Occipital lobe (tissue), 2 donors: ENCODE data around the gene SLC35G2. TPM values are rescaled to one million over a fixed set of nuclear protein-coding genes. Genes with fewer than 3 reads are reported as not detected.
"Not testable (repeated sequence)": the region's sequence is repeated elsewhere in the genome, so short reads cannot be mapped to it uniquely, and the experiment has no call there.

Experiments
- DNase-seq: peaks from one replicate; lab custom pipeline; 2025; lab: John Stamatoyannopoulos, UW
- total RNA-seq: library from RNA; depleted of rRNA; stranded (reverse); fragments of >200 nt; gene quantifications from one replicate; pipeline ENCODE4 v1.2.3, GENCODE V29; 2014

SLC35G2 gene
- 14.7 TPM for total RNA-seq

DNA sequence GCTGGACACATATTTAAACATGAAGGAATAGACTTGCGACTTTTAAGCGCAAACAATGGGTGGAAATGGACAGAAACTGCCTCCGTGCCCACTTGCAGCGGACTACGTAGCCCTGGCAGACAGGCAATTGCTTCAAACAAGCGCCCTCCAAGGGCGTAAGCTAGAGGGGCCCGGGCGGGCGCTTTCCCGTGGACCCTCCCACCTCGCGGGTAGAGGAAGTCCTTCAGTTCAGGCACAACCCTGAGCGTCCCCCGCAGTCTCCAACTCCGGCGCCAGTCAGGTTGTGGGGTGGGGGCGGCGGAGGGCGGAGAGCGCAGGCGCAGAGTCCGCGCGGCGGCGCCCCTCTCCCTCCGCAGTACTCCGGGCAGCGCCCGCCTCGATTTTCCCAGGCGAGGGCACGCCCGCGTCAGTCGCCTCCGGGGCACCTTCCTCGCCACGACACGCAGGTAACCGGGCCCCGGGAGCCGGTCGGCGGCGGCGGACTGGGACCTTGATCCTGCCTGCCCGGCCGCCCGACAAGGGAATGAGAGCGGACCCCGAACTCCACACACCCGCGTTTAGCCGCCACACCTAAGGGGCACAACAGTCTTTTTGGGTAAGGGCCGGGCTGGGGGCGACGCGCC lies at the start of gene SLC35G2:
TSS of gene SLC35G2 (plus strand) at position 358 of the 623 bp plus-strand sequence. CDS start 35,335 bp downstream, outside the sequence.
- peak; percentile 51 for DNase-seq

DNA sequence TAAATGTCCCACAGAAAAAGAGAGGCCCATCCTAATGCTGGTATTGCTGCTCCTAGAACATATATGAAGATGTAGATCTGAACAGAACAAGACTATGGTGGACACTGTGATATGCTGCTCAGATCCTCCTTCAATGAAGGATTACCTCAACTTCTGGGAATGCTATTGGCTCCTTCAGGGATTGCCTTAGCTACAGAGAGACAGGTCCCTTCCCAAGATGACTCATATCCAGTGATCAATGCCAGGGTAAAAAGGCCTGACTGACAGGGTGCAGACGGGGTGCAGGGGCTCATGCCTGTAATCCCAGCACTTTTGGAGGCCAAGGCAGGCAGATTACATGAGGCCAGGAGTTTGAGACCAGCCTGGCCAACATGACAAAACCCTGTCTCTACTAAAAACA lies 46.2 kb upstream of the SLC35G2 start:
- DNase-seq: no peak

DNA sequence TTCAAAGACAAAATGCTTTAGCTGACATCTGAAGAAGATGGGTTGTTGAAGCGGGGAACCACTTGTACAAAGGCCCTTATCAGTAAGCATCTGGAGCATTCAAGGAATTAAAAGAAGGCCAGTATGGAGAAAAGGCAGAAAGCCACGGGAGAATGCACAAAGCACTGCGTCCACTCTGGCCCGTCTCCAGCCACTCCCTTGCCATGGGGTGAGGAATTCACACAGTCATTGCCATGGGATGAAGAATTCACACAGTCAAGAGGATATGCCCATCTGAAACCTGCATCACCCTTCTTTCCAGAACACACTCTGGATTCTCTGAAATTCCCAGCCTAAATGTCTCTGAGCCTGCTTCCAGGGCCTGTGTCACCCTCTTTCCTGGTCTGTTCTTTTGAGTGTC lies 40.1 kb upstream of the SLC35G2 start:
- DNase-seq: no peak

DNA sequence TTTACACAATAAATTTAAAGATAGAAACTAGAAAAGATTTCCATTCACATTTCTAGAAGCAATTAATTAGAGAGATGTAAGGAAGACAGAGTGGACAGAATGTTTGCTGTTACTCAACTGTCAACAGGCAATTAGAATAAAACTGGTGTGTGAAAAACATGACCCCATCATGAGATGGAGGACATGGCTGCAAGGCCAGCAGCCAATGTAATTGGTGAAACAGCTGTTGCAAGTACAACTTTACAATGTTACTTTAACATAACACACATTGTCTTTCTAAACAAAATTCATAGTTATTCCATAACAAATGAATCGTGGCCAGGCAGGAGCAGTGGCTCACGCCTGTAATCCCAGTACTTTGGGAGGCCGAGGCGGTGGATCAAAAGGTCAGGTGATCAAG lies 38.2 kb upstream of the SLC35G2 start:
- DNase-seq: no peak

DNA sequence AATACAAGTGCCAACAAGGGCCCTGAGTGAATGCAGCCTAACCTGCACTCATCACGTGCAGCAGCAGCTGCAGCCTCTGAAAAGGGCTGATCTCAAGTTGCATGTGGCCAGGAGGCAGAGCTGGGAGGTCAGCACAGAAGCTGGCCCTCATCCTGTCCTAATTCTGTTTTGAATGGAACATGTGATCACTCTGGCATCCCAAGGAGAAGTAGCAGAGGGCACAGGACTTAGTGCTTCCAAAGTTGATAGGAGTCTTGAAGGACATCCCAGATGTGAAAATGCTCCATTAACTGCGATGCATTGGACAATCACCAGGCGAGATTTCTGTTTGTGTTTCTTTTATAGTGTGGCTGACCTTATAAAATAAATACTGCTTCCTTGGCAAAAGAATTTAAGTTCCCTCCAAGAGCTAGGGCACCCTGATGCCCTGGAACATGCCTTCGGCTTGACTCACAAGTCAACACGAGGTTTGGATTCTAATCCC lies 35.2 kb upstream of the SLC35G2 start:
- DNase-seq: no peak

DNA sequence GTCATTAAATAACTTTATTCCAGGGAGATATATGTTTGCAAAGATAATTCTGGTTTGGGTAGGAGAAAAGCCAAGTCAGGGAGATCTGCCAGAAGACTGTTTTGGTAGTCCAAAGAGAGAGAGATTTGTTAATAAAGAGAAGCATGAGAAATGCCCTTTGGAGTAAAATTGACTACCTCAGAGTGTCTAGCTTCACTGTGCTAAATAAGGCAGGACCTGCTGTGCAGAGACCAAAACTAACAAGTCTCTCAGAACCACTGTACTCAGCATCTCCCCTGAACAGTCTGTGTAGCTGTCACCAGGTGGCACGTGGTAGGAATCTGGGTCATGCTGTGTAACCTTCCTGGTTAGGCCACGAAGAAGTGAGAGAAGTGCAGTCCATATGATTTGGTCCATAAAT lies 31.6 kb upstream of the SLC35G2 start:
- no peak for DNase-seq

DNA sequence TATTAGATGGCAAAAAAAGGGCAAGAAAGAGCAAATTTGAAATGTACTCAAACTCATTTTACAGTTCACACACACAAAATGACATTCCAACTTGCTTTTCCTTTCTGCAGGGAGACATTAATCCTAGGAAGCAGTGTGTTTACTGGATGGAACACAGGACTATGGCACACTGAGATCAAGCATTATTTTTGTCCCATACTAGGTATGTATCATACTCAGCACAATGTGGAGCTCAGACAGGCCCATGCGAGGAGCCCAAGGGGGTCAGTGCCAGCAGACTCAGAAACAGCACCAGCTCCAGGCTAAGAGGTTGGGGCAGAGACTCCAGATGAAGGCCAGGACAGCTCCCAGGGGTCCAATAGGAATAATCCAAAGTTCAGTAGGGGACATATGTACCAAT lies 30.8 kb upstream of the SLC35G2 start:
- DNase-seq: no peak

DNA sequence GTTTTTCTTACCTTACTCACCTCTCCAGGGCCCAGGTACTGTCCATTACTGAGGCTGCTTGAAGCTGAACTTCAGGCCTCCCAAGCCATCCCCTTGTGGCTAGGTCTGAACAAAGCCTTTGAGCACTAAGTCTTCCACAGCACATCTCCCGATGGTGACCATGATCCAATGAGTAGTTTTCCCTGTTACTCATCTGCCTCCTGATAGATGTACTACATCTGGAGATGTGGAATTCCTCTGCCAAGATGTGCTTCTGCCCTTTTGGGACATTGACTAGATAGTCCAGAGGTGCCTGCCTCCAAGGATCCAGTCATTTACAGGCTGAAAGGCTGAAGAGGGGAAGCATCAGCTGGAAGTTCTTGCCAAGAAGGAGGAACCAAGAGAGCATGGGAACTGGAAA lies 28.9 kb upstream of the SLC35G2 start:
- no peak for DNase-seq

DNA sequence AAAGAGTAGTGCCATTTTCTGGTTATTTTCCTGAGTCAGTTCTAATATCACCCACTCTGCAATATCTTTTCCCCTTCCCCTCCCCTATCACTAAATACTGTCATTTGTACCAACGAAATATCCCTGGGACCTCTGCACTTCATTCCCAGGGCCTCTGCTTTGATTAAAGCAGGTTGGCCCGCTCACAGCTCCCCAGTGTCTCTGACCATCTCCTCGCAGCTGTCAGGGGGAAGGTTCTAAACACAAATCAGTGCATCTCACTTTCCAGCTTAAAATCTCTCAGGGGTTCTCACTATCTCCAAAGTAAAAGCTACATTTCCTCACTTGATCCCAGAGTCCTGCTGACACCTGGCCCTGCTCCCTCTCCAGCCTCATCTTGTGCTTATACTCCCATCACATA lies 28.1 kb upstream of the SLC35G2 start:
- DNase-seq: no peak

DNA sequence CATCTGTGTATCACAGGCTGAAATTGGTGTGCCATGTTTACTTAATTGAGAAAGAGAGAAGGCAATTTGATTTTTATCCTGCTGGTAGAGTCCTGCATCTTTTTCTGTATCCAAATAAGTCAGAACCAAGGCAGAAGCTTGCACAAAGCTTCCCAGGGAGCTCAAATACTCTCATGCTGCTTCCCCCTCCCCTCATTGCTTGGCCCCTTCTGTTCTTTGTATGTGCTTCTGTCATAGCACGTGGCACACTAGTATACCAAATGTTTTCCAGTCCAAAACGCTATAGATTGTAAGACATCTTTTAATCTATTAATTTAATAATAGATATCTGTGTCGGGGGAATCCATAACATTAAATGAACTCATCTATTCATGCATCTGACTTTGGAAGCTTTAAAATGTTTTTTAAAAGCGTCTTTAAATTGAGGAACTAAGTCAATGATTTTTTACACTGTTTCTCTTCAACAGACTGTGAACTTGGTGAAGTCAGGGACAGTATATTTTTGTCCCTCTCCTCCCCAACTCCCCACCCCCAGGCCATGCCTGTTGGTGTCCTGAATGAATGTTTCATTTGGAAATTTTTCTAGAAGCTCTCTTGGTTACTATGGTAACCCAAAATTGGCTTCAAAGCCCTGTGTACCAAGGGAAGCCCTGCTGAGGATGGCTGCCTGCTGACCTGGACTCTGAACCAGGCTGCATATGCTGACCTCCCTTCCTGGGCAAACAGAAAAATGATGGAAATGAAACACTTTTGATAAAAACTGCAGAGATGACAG lies 26.2 kb upstream of the SLC35G2 start:
- no peak for DNase-seq

DNA sequence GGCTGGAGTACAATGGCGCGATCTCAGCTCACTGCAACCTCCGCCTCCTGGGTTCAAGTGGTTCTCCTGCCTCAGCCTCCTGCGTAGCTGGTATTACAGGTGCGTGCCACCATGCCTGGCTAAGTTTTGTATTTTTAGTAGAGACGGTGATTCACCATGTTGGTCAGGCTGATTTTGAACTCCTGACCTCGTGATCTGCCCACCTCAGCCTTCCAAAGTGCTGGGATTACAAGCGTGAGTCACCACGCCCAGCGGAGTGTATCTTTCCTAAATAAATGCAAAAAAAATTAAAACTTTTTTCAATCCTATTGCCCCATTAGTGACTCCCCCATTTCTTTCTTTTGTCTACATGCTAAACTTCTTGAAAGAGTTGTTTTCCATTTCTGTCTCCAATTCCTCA lies 17.8 kb upstream of the SLC35G2 start:
- DNase-seq: not testable (repeated sequence)

DNA sequence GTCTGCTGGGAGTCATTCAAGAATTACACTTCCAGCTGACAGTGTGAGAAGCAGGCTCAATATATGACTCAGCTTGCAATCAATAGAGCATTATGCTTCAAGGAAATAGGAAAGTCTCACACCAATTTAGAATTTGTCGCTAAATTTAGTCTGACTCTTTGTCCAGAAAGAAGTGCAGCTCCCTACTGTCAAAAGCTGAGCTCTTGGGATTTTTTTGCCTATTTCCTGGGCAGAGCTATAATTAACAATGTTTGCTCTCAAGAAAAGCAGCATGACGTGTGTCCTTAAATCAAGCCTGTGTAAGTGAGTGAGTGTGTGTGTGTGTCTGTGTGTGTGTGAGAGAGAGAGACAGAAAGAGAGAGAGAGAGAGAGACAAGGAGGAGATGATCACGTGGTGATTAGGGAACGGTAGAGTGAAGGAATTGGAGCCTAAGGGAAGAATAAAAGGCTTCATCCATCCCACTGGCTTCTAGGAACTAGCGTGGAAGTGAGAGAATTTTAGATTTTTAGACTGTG lies 16.4 kb upstream of the SLC35G2 start:
- no peak for DNase-seq

DNA sequence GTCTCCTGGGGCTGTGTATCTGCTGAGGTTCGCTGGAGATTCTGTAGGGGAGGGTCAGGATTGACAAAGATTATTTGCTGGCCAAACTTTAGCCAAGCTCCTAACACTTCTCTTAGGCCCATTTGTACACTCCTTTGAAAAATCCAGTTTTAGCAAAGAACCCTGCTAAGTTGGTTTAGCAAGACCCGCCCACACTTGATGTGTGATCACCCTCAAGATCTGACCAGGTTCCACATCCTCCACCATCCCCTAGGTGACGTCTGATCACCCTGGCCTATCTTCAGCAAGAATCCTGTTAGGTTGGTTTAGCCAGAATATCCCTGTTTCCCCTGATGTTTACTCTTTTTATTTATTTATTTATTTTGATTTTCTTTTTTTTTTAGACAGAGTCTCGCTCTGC lies 14.8 kb upstream of the SLC35G2 start:
- no peak for DNase-seq

DNA sequence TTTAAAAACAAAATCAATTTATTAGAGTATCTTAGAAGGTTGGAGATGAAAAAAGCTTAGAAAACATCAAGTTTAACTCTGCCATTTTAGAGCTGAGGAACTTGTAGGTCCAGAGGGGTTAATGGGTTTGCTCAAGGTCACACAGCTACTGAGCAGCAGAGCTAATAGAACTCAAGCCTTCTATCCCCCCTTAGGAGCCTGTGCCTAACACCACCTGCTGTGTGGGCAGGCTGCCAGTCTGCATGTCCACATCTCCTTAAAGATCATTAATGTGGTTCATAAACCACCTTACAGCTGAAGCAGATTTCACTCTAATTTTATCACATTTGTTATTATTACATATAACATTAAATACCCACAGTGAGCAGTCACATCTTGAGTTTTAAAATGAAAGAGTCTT lies 14.1 kb upstream of the SLC35G2 start:
- no peak for DNase-seq

DNA sequence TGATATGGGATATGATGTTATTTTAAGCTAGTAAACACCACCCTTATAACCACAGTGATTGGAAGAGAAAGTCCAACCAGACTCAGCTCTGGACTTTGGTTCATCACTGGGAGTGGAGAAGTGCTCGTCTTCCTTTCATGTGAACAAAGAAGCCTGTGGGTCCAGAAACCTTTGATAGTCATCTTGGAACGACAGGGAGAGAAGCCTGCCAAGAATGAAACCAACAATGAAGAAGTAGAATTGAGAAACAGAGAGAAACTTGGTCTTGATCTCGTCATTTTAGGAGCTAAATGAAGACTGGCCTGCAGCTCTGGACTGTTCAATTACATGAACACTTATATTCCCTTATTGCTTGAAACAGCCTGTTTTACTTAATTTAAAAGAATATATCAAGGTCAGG lies 13.1 kb upstream of the SLC35G2 start:
- DNase-seq: no peak

DNA sequence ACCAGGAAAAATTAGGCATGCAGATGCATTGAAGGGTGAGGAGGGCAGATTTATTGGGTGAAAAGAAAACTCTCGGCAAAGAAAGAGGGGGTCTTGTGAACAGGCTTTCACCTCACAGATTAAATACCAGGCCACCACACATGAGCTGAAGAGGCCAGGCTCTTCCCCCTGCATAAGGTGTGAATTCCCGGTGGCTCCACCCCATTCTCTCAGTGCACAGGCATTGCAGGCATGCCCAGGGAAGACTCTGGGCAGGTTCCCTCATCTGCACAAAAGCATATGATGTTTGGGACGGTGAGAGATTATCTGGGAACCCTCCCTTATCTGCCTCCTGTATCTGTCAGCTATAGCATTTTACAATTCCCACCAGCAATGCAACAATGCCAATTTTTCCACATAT lies 7.2 kb upstream of the SLC35G2 start:
- no peak for DNase-seq

DNA sequence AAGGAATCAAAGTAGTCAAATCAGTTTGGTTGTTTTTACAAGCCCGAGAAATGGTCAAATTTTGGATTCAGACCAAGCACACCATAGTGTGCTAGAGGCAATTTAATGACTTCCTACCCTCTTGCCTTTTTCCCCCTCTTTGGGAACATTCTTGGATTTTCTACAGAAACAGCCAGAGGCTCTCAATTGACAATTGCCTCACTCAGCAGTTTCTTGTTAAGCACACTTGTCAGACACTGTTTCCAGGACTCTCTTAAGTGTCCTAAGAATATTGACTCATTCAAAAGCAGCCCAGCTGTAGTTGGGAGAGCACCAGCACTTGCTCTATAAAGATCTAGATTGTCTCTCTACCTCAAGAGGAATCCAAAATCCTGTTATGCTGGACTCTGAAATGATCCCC lies 1.5 kb upstream of the SLC35G2 start:
- no peak for DNase-seq

DNA sequence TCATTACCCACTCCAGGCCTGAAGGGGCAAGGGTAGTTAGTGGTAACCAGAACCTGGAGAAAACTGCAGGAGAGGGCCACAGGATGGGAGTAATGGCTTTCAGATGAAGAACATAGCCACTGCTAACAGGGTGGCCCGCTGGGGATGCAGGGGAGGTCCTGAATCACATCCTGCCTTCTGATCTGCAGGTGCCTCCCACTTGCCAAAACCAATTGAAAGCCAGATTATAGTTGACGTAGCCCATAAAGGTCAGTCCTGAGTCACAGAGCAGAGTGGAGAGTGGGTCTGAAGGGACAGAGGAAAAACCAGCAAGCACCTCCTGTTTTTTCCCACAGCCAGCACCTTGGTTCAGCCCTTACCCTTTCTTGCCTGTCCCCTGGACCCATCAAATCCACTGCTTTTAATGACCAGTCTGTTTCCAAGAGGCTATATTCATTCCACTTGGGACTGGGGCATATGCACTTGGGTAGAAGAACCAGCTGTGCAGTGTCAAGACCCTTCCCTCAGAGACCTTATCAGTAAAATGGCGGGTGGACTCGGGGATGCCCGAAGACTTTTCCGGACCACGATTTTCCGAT lies 646 bp upstream of the SLC35G2 start:
- no peak for DNase-seq

DNA sequence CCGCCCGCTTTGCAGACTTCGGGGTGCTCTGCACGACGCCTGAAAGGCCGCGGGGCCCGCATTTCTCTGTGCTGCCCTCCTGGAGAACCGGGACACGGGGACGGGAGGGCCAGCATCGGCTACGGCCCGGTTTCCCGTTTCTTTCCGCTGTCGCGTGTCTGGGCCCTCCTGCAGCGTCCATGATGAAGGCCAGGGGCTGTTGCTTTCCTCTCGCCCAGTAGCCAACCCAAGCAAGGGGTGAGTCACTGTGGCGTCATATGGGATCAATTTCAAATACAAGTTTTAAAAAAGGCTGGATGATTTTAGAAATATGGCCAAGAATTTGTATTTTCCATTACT lies 435 bp downstream of the SLC35G2 start:
- DNase-seq: peak; percentile 45

DNA sequence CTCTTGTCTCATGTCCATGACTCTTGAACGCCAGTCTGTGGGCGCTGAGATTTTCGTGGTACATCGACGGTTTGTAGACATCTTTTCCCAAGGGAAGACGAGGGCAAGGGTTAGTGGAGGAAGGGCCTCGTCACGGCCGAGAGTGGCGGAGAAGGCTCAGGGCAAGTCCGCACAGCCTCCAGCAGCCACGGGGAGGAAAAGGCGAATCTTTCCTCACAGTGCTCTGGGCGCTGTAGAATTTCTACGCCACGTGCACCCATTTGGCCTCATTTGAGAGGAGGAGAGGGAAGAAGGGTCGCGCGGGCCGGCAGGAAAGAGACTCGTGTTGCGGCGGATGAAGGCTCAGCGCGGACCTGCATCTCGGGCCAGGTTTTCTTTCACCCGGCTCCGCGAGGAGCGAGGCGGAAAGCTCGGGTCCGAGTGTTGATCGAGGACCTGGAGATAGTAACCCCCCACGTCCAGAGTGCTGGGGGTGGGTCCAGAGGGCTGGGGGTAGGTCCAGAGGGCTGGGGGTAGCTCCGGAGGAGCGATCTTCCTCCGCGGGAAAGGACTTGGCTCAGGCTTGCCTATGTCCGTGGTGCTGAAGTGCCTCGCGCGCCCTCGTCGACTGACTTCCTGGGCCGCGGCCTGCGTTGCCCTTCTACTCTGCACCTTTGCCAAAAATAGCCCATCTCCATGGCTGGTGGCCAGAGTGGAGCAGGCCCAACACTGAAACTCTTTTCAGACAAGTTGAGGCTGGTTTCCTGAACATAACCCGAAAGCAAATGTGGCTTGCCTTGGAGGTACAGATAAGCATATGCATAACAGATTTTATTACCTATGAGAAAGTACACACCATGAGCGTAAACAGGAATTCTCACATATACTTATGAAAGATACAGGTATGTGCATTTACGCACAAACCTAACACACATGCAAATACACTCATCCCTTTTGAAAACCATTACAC lies 1.1 kb downstream of the SLC35G2 start:
- DNase-seq: no peak

DNA sequence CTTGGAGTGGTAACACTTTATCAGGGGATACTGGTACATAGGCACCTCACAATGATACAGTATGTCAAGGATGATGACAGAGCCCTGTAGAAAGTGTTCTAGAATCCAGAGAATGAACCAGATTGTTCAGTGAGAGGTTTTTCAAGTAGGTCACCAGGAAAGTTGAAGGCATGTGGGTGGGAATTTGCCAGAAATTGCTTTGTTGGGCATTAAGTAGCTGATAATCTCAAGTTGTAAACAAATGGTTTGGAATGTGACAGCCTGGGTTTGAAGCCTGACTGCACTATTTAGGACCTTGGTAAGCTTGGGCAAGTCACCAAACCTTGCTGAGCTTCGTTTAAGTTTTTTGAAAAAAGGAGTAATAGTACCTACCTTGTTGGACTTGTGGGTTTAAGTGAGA lies 12.5 kb downstream of the SLC35G2 start:
- no peak for DNase-seq
